Measurements from ENCODE around the gene HSPA4L. TPM values are rescaled to one million over a fixed set of nuclear protein-coding genes. Genes with fewer than 3 reads are reported as not detected.

HSPA4L gene
- total RNA-seq, 1 experiment from 2014 or later = 3.8 TPM

DNA sequence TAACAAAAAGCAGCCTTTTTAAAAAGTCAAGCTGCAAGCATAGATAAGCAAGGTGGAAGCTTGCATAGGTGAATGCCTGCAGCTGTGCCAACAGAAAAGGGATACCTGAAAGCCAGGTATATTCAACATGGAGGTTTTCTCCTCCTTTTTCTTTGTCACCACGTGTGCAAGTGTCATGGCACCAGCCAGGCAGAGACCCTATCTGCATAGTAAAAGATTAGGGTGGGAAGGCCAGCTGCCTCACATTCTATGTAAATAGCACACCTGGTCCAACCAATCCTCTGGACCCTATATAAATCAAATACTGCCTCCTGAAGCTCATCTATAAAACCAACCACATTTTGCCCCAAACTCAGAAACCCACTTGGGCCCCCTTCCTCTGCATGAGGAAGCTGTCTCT is 70.5 kb downstream of the HSPA4L start:
- no peaks in the 10 kb centered on the region for H3K36me3 ChIP-seq (ENCODE audit: insufficient read depth, low read length, poor library complexity, severe bottlenecking)
- ChIA-PET CTCF (no interaction called here), POLR2A (ENCODE audit: low non-redundant PET) (no interaction called here)
- intact Hi-C loops (cut with micrococcal nuclease; ENCODE audit: unreplicated experiment) = no loop called here
- no peaks in the 10 kb centered on the region for H3K4me1 ChIP-seq (ENCODE audit: insufficient read depth, low read length, poor library complexity, severe bottlenecking)
- H3K27ac ChIP-seq (ENCODE audit: low read depth, low read length, poor library complexity, severe bottlenecking) = no peak overlapping the region
- H3K9me3 ChIP-seq (ENCODE audit: low read depth, low read length, poor library complexity, severe bottlenecking) = peaks cover 13% of the 10 kb centered on the region
- no peak for TF ChIP-seq EZH2 (IDR thresholded peaks at IDR 0.05; ENCODE audit: borderline replicate concordance, low read depth, low read length, poor library complexity, severe bottlenecking)
- TF ChIP-seq, protein P1, sequence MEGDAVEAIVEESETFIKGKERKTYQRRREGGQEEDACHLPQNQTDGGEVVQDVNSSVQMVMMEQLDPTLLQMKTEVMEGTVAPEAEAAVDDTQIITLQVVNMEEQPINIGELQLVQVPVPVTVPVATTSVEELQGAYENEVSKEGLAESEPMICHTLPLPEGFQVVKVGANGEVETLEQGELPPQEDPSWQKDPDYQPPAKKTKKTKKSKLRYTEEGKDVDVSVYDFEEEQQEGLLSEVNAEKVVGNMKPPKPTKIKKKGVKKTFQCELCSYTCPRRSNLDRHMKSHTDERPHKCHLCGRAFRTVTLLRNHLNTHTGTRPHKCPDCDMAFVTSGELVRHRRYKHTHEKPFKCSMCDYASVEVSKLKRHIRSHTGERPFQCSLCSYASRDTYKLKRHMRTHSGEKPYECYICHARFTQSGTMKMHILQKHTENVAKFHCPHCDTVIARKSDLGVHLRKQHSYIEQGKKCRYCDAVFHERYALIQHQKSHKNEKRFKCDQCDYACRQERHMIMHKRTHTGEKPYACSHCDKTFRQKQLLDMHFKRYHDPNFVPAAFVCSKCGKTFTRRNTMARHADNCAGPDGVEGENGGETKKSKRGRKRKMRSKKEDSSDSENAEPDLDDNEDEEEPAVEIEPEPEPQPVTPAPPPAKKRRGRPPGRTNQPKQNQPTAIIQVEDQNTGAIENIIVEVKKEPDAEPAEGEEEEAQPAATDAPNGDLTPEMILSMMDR (conservative IDR thresholded peaks at IDR 0.05; ENCODE audit: low read depth, low read length) = no peak
- no peak overlapping the region for H3K4me3 ChIP-seq (ENCODE audit: low read depth, low read length, poor library complexity, severe bottlenecking)
- no TSS peak for BruUV-seq (replicated peaks)
- H3K27me3 ChIP-seq (replicated peaks; ENCODE audit: insufficient read depth, low read depth, low read length, poor library complexity) = no peaks in the 10 kb centered on the region
- no peak for DNase-seq (ENCODE audit: low spot score)

GRCh38 chr4:127856196-127856812 is 74.2 kb downstream of the HSPA4L start:
- H3K27ac ChIP-seq (ENCODE audit: low read depth, low read length, poor library complexity, severe bottlenecking) = no peak overlapping the region
- peaks cover 4% of the 10 kb centered on the region for H3K9me3 ChIP-seq (ENCODE audit: low read depth, low read length, poor library complexity, severe bottlenecking)
- no peaks in the 10 kb centered on the region for H3K36me3 ChIP-seq (ENCODE audit: insufficient read depth, low read length, poor library complexity, severe bottlenecking)
- intact Hi-C loops (cut with micrococcal nuclease; ENCODE audit: unreplicated experiment) = no loop called here
- ChIA-PET POLR2A (ENCODE audit: low non-redundant PET) (no interaction called here), CTCF (no interaction called here)
- BruUV-seq (replicated peaks) = no TSS peak
- H3K27me3 ChIP-seq (replicated peaks; ENCODE audit: insufficient read depth, low read depth, low read length, poor library complexity) = no peaks in the 10 kb centered on the region
- no peaks in the 10 kb centered on the region for H3K4me1 ChIP-seq (ENCODE audit: insufficient read depth, low read length, poor library complexity, severe bottlenecking)
- TF ChIP-seq, protein P1 (conservative IDR thresholded peaks at IDR 0.05; ENCODE audit: low read depth, low read length) = no peak
- no peak for TF ChIP-seq EZH2 (IDR thresholded peaks at IDR 0.05; ENCODE audit: borderline replicate concordance, low read depth, low read length, poor library complexity, severe bottlenecking)
- DNase-seq (ENCODE audit: low spot score) = no peak
- H3K4me3 ChIP-seq (ENCODE audit: low read depth, low read length, poor library complexity, severe bottlenecking) = no peak overlapping the region

GRCh38 chr4:127856813-127857447 is 74.8 kb downstream of the HSPA4L start:
- Histone ChIP-seq H3K27me3 (replicated peaks; ENCODE audit: insufficient read depth, low read depth, low read length, poor library complexity) (no peaks in the 10 kb centered on the region), H3K9me3 (ENCODE audit: low read depth, low read length, poor library complexity, severe bottlenecking) (peaks cover 4% of the 10 kb centered on the region), H3K4me3 (ENCODE audit: low read depth, low read length, poor library complexity, severe bottlenecking) (no peak overlapping the region), H3K4me1 (ENCODE audit: insufficient read depth, low read length, poor library complexity, severe bottlenecking) (no peaks in the 10 kb centered on the region), H3K36me3 (ENCODE audit: insufficient read depth, low read length, poor library complexity, severe bottlenecking) (no peaks in the 10 kb centered on the region), H3K27ac (ENCODE audit: low read depth, low read length, poor library complexity, severe bottlenecking) (no peak overlapping the region)
- ChIA-PET POLR2A (ENCODE audit: low non-redundant PET) (no interaction called here), CTCF (no interaction called here)
- no peak for TF ChIP-seq EZH2 (IDR thresholded peaks at IDR 0.05; ENCODE audit: borderline replicate concordance, low read depth, low read length, poor library complexity, severe bottlenecking)
- TF ChIP-seq, protein P1 (conservative IDR thresholded peaks at IDR 0.05; ENCODE audit: low read depth, low read length) = no peak
- BruUV-seq (replicated peaks) = no TSS peak
- intact Hi-C loops (cut with micrococcal nuclease; ENCODE audit: unreplicated experiment) = no loop called here
- peak; percentile 37 for DNase-seq (ENCODE audit: low spot score)

All from A673 (cell line).